ENCODE measurements around the gene MPO.

DNA sequence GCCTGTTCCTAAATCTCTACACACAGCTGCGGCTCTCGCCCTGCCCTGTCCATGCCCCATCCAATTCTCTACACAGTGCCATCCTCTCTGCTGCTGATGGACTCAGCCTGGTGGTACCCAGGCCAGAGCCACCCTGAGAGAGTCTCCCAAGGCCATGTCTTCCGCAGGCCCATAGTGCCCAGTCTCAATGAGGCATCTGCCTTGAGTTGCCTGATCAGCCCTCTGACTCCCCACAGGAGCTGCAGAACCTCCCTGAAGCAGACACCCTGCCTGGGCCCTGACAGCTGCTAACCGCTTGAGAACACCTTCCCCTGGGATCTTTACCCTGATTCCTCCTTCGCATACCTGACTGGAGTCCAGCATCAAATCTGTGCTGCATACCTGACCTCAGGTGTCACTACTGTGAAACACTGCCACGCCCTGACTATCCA is 34.6 kb upstream of the MPO start:
- TF ChIP-seq POLR2A (IDR thresholded peaks at IDR 0.05; ENCODE audit: low read depth, low read length) (no peak), POLR2AphosphoS5 (IDR thresholded peaks at IDR 0.05; ENCODE audit: low read depth, low read length) (no peak)

Data from GM12892 (cell line).